Sigmoid colon (tissue), 7 donors: ENCODE results near the gene TPM1. TPM values are rescaled to one million over a fixed set of nuclear protein-coding genes. Genes with fewer than 3 reads are reported as not detected.

Experiments used
- DNase-seq: peaks from one replicate; pipeline ENCODE4 v3.0.0-alpha.2; 2019
- H3K27ac ChIP-seq, 4 donors: fragments of 200-600 bp; sonication (generic); one replicate each; pipeline ENCODE4 v1.5.1; 2016 to 2019; ENCODE audit warnings: mild to moderate bottlenecking in 1 of 4
- H3K27me3 ChIP-seq, 3 donors: fragments of 200-600 bp; sonication (generic); one replicate each; pipeline ENCODE4 v1.5.1; 2019; ENCODE audit warnings: mild to moderate bottlenecking in 1 of 3
- H3K36me3 ChIP-seq, 4 donors: fragments of 200-600 bp; sonication (generic); one replicate each; pipeline ENCODE4 v1.5.1; 2016 to 2019
- H3K4me1 ChIP-seq, 4 donors: fragments of 200-600 bp; sonication (generic); one replicate each; pipeline ENCODE4 v1.5.1; 2017 to 2019
- H3K4me3 ChIP-seq, 4 donors: fragments of 200-600 bp; sonication (generic); one replicate each; pipeline ENCODE4 v1.5.1; 2017 to 2019; ENCODE audit warnings: mild to moderate bottlenecking in 2 of 4, moderate library complexity in 1 of 4
- H3K9me3 ChIP-seq, 4 donors: fragments of 200-600 bp in 3 of 4; sonication (generic) in 3 of 4; one replicate each; pipeline versions ENCODE4 v1.5.1 to v1.6.1; 2013 to 2019
- CTCF ChIP-seq, 4 experiments: fragments of 450-650 bp in 3 of 4; fragments of 200-600 bp in 1 of 4; IDR thresholded peaks; one replicate each; pipeline ENCODE4 v1.5.1; 2016 to 2019; ENCODE audit warnings: antibody characterized with exemption in 4 of 4, mild to moderate bottlenecking in 3 of 4, moderate library complexity in 2 of 4
- EP300 ChIP-seq, 4 donors: sonication (generic); formaldehyde crosslinking; IDR thresholded peaks; one replicate each; pipeline ENCODE4 v1.6.1; 2017; ENCODE audit warnings: antibody characterized with exemption in 4 of 4
- POLR2A ChIP-seq, 2 donors: fragments of 450-650 bp; IDR thresholded peaks; one replicate each; pipeline ENCODE4 v1.6.1; 2016; ENCODE audit warnings: antibody characterized with exemption in 2 of 2, mild to moderate bottlenecking in 2 of 2, moderate library complexity in 2 of 2
- POLR2AphosphoS5 ChIP-seq, 4 donors: sonication (generic); formaldehyde crosslinking; IDR thresholded peaks; one replicate each; pipeline ENCODE4 v1.6.1; 2017; ENCODE audit warnings: antibody characterized with exemption in 4 of 4
- WGBS, 2 donors: extraction: QIAGEN DNeasy Blood & Tissue Kit; methylation state at CpG; one replicate each; pipeline ENCODE4 v1.1.7; 2013; 5-methylcytosine and 5-hydroxymethylcytosine counted together
- intact Hi-C: fragments of 100-400 bp; cut with DNase I; formaldehyde crosslinking; loops from one replicate; pipeline ENCODE4 v1.15.1; 2023
- polyA plus RNA-seq, 3 donors: library from polyadenylated mRNA; stranded (reverse); fragments of 200-250 nt; gene quantifications; one replicate each; pipeline ENCODE4 v1.2.3, GENCODE V29; 2013
- total RNA-seq, 4 donors: library from RNA; depleted of rRNA; stranded (reverse); fragments of >200 nt; gene quantifications; one replicate each; pipeline ENCODE4 v1.1.0, GENCODE V29; 2016
- donor health status: healthy with polysubstance abuse.
- donor health status: Bipolar disorder and iron deficiency.
- donor health status: healthy.

The TPM1 gene
- total and polyA plus RNA-seq, 7 donors, result 438 to 4,179 (median 2,634) TPM

- H3K4me3 ChIP-seq, result no peak overlapping the region
- peak overlapping the region; percentile 73 to 99 (median 98) for H3K27ac ChIP-seq
- no peak for DNase-seq
- peaks cover 15 to 73% (median 49%) of the 10 kb centered on the region in 4 donors for H3K36me3 ChIP-seq
- H3K27me3 ChIP-seq, result no peaks in the 10 kb centered on the region
- H3K4me1 ChIP-seq, result peaks cover 0 to 85% (median 63%) of the 10 kb centered on the region in 4 donors
- 92 to 98% methylated on average over 3 of the region's 3 CpGs for WGBS, 2 donors
- TF ChIP-seq POLR2A (IDR thresholded peaks at IDR 0.05) (no peak), POLR2AphosphoS5 (IDR thresholded peaks at IDR 0.05) (peak; percentile 2 to 79 (median 36)), CTCF (IDR thresholded peaks at IDR 0.05) (no peak), EP300 (IDR thresholded peaks at IDR 0.05) (no peak)
- intact Hi-C loops, result no loop called here
- no peaks in the 10 kb centered on the region for H3K9me3 ChIP-seq
These were observed 27.1 kb downstream of the TPM1 start for GRCh38 chr15:63069616-63070090.

- peak overlapping the region; percentile 73 to 99 (median 98) for H3K27ac ChIP-seq
- H3K4me3 ChIP-seq, result no peak overlapping the region
- peak in 3 of 4 donors; percentile 43 to 85 (median 71) for TF ChIP-seq POLR2AphosphoS5 (IDR thresholded peaks at IDR 0.05)
- no peak for TF ChIP-seq POLR2A (IDR thresholded peaks at IDR 0.05)
- DNase-seq, result no peak
- WGBS, 2 donors, result 85 to 87% methylated on average over 6 of the region's 6 CpGs
- H3K4me1 ChIP-seq, result peaks cover 2 to 85% (median 59%) of the 10 kb centered on the region in 4 donors
- no peaks in the 10 kb centered on the region for H3K9me3 ChIP-seq
- intact Hi-C loops, result no loop called here
- H3K36me3 ChIP-seq, result peaks cover 15 to 63% (median 40%) of the 10 kb centered on the region in 4 donors
- H3K27me3 ChIP-seq, result no peaks in the 10 kb centered on the region
These were observed 28.2 kb downstream of the TPM1 start for GRCh38 chr15:63070681-63071129.

GRCh38 chr15:63071288-63071909, 28.9 kb downstream of the TPM1 start:
- peaks cover 2 to 85% (median 59%) of the 10 kb centered on the region in 4 donors for H3K4me1 ChIP-seq
- no peak overlapping the region for H3K4me3 ChIP-seq
- WGBS, 2 donors, result 73 to 82% methylated on average over 8 of the region's 8 CpGs
- DNase-seq, result no peak
- peaks cover 15 to 56% (median 36%) of the 10 kb centered on the region in 4 donors for H3K36me3 ChIP-seq
- TF ChIP-seq POLR2AphosphoS5 (IDR thresholded peaks at IDR 0.05), result peak; percentile 4 to 72 (median 42)
- TF ChIP-seq EP300 (IDR thresholded peaks at IDR 0.05), result no peak
- intact Hi-C loops, result no loop called here
- peak overlapping the region; percentile 73 to 99 (median 98) for H3K27ac ChIP-seq
- no peaks in the 10 kb centered on the region for H3K9me3 ChIP-seq
- H3K27me3 ChIP-seq, result no peaks in the 10 kb centered on the region

- peaks cover 2 to 85% (median 55%) of the 10 kb centered on the region in 4 donors for H3K4me1 ChIP-seq
- no peak for DNase-seq
- WGBS, 2 donors, result 77 to 78% methylated on average over 3 of the region's 3 CpGs
- H3K4me3 ChIP-seq, result no peak overlapping the region
- intact Hi-C loops, result no loop called here
- peak overlapping the region; percentile 73 to 99 (median 98) for H3K27ac ChIP-seq
- no peaks in the 10 kb centered on the region for H3K27me3 ChIP-seq
- H3K36me3 ChIP-seq, result peaks cover 15 to 48% (median 31%) of the 10 kb centered on the region in 4 donors
- no peaks in the 10 kb centered on the region for H3K9me3 ChIP-seq
- TF ChIP-seq POLR2A (IDR thresholded peaks at IDR 0.05) (no peak), POLR2AphosphoS5 (IDR thresholded peaks at IDR 0.05) (peak in 3 of 4 donors; percentile 13 to 30 (median 25)), EP300 (IDR thresholded peaks at IDR 0.05) (no peak), CTCF (IDR thresholded peaks at IDR 0.05) (no peak)
These were observed 29.6 kb downstream of the TPM1 start for GRCh38 chr15:63072023-63072650.

GRCh38 chr15:63072809-63073277, 30.3 kb downstream of the TPM1 start:
- no peaks in the 10 kb centered on the region for H3K27me3 ChIP-seq
- 83 to 94% methylated on average over 9 of the region's 9 CpGs for WGBS, 2 donors
- intact Hi-C loops, result no loop called here
- TF ChIP-seq CTCF (IDR thresholded peaks at IDR 0.05), result no peak
- TF ChIP-seq POLR2A (IDR thresholded peaks at IDR 0.05), result peak in 1 of 2 donors; percentile 7
- no peak for TF ChIP-seq EP300 (IDR thresholded peaks at IDR 0.05)
- peak in 2 of 4 donors; percentile 72 to 78 for TF ChIP-seq POLR2AphosphoS5 (IDR thresholded peaks at IDR 0.05)
- DNase-seq, result no peak
- peaks cover 2 to 78% (median 48%) of the 10 kb centered on the region in 4 donors for H3K4me1 ChIP-seq
- H3K9me3 ChIP-seq, result no peaks in the 10 kb centered on the region
- peaks cover 11 to 41% (median 24%) of the 10 kb centered on the region in 4 donors for H3K36me3 ChIP-seq
- no peak overlapping the region for H3K4me3 ChIP-seq
- peak overlapping the region; percentile 73 to 99 (median 98) for H3K27ac ChIP-seq
